ENCODE data around the gene ECD. TPM values are rescaled to one million over a fixed set of nuclear protein-coding genes. Genes with fewer than 3 reads are reported as not detected.
"Not testable (repeated sequence)": the region's sequence is repeated elsewhere in the genome, so short reads cannot be mapped to it uniquely, and the experiment has no call there.

Gene ECD
- total RNA-seq, 2 donors from 2014 or later = 17.1 to 18.2 TPM

DNA sequence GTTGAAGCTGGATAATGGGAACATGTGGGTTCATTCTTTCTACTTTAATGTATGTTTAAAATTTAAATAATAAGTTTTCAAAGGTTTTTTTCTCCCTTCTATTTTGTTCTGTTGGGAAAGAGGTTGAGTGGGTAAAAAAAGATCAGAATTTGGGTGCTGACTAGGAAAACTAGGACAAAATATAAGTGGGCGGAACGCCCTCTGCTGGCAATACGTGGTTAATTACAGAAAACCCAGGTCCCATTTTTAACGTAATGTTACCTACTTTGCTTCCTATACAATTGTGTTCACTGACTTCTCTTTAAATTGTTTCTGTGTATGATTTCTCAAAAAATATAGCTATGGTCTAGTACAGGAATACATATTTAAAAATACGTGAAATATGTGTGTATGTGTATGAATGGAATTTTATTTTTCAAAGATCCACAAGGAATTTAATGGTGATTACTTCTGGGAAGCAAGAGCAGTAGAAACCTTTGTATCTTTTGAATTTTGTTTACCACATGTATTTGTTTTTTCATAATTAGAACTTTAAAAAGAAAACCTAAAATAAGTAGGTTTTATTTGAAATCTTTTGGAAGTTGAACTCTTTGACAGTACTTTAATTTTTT is 8.7 kb downstream of the ECD start:
- peak; percentile 54 for DNase-seq
- TF ChIP-seq, protein P1, sequence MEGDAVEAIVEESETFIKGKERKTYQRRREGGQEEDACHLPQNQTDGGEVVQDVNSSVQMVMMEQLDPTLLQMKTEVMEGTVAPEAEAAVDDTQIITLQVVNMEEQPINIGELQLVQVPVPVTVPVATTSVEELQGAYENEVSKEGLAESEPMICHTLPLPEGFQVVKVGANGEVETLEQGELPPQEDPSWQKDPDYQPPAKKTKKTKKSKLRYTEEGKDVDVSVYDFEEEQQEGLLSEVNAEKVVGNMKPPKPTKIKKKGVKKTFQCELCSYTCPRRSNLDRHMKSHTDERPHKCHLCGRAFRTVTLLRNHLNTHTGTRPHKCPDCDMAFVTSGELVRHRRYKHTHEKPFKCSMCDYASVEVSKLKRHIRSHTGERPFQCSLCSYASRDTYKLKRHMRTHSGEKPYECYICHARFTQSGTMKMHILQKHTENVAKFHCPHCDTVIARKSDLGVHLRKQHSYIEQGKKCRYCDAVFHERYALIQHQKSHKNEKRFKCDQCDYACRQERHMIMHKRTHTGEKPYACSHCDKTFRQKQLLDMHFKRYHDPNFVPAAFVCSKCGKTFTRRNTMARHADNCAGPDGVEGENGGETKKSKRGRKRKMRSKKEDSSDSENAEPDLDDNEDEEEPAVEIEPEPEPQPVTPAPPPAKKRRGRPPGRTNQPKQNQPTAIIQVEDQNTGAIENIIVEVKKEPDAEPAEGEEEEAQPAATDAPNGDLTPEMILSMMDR (IDR thresholded peaks at IDR 0.05) = peak; percentile 68
- peaks cover 11% of the 10 kb centered on the region for H3K36me3 ChIP-seq
- no peak overlapping the region for H3K27ac ChIP-seq
- intact Hi-C loops (cut with DNase I) = no loop called here
- H3K4me3 ChIP-seq = no peak overlapping the region
- no peaks in the 10 kb centered on the region for H3K9me3 ChIP-seq
- no peaks in the 10 kb centered on the region for H3K4me1 ChIP-seq
- no peaks in the 10 kb centered on the region for H3K27me3 ChIP-seq
- H3K9ac ChIP-seq (ENCODE audit: low read depth in 2 of 2, low read length in 2 of 2) = no peak overlapping the region

DNA sequence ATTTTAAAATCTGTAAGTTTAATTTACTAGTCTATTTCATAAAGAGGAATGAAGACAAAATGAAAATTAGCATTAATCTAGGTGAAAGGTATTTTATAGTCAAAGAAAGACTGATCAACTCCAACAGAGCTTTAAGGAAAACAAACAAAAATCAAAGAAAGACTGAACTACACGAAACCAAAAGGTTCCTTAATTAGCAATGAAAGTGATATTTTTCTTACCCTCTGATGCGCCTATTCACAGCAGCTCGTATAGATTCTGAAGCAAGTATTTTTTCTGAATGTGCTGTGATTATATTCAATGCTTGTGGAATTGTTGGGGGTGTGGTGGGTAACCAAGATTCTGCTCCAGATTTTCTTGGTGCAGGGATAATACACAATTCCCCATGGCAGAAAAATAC is 11.8 kb downstream of the ECD start:
- intact Hi-C loops (cut with DNase I) = no loop called here

DNA sequence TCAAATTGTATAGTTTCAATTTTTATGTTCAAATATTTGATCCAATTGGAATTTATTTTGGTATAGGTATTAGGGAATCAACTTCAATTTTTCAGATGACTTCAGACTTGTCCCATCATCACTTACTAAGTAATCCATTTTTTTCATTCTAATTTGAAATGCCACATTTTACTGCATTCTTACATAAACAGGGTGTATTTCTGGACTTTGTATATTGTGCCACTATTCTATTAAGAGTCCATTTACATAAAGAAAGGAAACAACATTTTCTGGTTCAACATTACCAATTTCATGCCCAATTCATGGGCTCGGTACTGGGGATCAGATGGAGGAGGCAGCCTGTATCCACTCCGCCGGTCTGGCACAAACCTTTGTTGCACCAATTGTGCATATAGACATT is 15.8 kb downstream of the ECD start:
- no peak overlapping the region for H3K4me3 ChIP-seq
- peaks cover 11% of the 10 kb centered on the region for H3K36me3 ChIP-seq
- no peak overlapping the region for H3K9ac ChIP-seq (ENCODE audit: low read depth in 2 of 2, low read length in 2 of 2)
- H3K9me3 ChIP-seq = no peaks in the 10 kb centered on the region
- no peaks in the 10 kb centered on the region for H3K27me3 ChIP-seq
- TF ChIP-seq, protein P1 (IDR thresholded peaks at IDR 0.05) = no peak
- H3K4me1 ChIP-seq = no peaks in the 10 kb centered on the region
- no peak overlapping the region for H3K27ac ChIP-seq
- intact Hi-C loops (cut with DNase I) = no loop called here
- no peak for DNase-seq

More for the DNA sequence above, 11.8 kb downstream of the ECD start:
- H3K4me1 ChIP-seq = no peaks in the 10 kb centered on the region
- TF ChIP-seq, protein P1 (IDR thresholded peaks at IDR 0.05) = no peak
- no peak overlapping the region for H3K27ac ChIP-seq
- H3K4me3 ChIP-seq = no peak overlapping the region
- no peak for DNase-seq
- no peaks in the 10 kb centered on the region for H3K9me3 ChIP-seq
- no peak overlapping the region for H3K9ac ChIP-seq (ENCODE audit: low read depth in 2 of 2, low read length in 2 of 2)
- H3K36me3 ChIP-seq = peaks cover 11% of the 10 kb centered on the region
- no peaks in the 10 kb centered on the region for H3K27me3 ChIP-seq

DNA sequence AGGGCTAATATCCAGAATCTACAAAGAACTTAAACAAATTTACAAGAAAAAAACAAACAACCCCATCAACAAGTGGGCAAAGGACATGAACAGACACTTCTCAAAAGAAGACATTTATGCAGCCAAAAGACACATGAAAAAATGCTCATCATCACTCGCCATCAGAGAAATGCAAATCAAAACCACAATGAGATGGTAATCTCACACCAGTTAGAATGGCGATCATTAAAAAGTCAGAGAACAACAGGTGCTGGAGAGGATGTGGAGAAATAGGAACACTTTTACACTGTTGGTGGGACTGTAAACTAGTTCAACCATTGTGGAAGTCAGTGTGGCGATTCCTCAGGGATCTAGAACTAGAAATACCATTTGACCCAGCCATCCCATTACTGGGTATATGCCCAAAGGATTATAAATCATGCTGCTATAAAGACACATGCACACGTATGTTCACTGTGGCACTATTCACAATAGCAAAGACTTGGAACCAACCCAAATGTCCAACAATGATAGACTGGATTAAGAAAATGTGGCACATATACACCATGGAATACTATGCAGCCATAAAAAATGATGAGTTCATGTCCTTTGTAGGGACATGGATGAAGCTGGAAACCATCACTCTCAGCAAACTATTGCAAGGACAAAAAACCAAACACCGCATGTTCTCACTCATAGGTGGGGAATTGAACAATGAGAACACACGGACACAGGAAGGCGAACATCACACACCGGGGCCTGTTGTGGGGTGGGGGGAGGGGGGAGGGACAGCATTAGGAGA is 17.0 kb downstream of the ECD start:
- H3K4me1 ChIP-seq; H3K27me3 ChIP-seq; H3K4me3 ChIP-seq; intact Hi-C loops (cut with DNase I); H3K36me3 ChIP-seq; H3K9me3 ChIP-seq; DNase-seq; H3K27ac ChIP-seq; H3K9ac ChIP-seq (ENCODE audit: low read depth in 2 of 2, low read length in 2 of 2): not testable (repeated sequence)

DNA sequence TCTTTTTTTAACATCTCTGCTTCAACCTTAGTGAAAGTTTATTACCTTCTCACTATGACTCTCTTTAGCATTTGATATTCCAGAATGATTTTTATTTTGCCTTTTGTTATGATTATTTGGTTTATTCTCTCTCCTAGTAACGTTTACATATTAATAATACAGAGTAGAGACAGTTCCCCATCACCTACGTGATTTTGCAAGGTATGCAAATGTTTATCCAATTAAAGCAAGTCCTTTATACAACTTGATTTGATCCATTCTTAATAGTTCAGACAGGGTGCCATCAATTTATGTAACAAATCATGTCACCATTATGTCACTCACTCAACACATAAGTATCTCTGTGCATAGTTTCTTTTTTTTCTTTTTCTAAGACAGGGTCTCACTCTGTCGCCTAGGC is 26.2 kb downstream of the ECD start:
- Histone ChIP-seq H3K4me3 (no peak overlapping the region), H3K36me3 (peaks cover 6% of the 10 kb centered on the region), H3K4me1 (no peaks in the 10 kb centered on the region), H3K27ac (no peak overlapping the region), H3K9me3 (no peaks in the 10 kb centered on the region), H3K27me3 (no peaks in the 10 kb centered on the region), H3K9ac (ENCODE audit: low read depth in 2 of 2, low read length in 2 of 2) (no peak overlapping the region)
- no peak for DNase-seq
- TF ChIP-seq, protein P1 (IDR thresholded peaks at IDR 0.05) = no peak
- intact Hi-C loops (cut with DNase I) = no loop called here

DNA sequence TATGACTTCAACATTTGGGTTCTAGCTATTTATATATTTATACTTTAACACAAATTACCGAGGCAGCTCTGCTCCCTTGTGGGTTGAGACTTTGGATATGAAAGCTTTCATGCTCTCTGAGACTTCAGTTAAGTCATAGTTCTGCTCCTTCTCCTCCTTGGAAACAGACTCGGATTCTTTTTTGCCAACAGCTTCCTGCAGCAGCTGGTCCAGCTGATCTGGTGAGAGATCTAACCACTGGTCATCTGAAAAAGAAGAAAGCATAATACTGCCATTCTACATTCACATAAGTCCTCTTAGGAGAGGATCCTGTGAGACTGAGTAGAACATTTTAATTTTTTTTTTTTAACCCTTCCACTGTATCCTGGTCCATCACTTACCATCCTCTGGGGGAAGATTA is 28.6 kb downstream of the ECD start:
- no peaks in the 10 kb centered on the region for H3K4me1 ChIP-seq
- no peak overlapping the region for H3K27ac ChIP-seq
- H3K36me3 ChIP-seq = peaks cover 6% of the 10 kb centered on the region
- no peak overlapping the region for H3K4me3 ChIP-seq
- intact Hi-C loops (cut with DNase I) = no loop called here
- TF ChIP-seq, protein P1 (IDR thresholded peaks at IDR 0.05) = no peak
- no peak for DNase-seq
- no peaks in the 10 kb centered on the region for H3K27me3 ChIP-seq
- no peaks in the 10 kb centered on the region for H3K9me3 ChIP-seq
- no peak overlapping the region for H3K9ac ChIP-seq (ENCODE audit: low read depth in 2 of 2, low read length in 2 of 2)

All from colonic mucosa (tissue), 4 donors.